K562 (cell line): Measurements from ENCODE around the gene ITSN2. TPM values are rescaled to one million over a fixed set of nuclear protein-coding genes. Genes with fewer than 3 reads are reported as not detected.

Experiments
- ATAC-seq: fragments of 200-7000 bp; cut with Tn5 transposase; 3 replicates; pipeline ENCODE4 v1.9.1; 2020; ENCODE audit warnings: moderate library complexity
- BruUV-seq: library from RNA; stranded (reverse); fragments of 400-500 nt; replicated peaks from 2 replicates; lab custom pipeline; 2021; lab: Mats Ljungman, UMichigan
- CTCF ChIA-PET: fragments of 300-600 bp; formaldehyde crosslinking; extraction: SDS; loops from one replicate; lab custom pipeline; 2021; ENCODE audit warnings: low intra/inter-chr PET ratio; lab: Yijun Ruan, JAX
- POLR2A ChIA-PET: fragments of 300-600, 350-650 bp; sonication (Branson Sonifier 250); formaldehyde crosslinking; extraction: SDS; loops from one replicate; lab custom pipeline; 2021; ENCODE audit warnings: antibody characterized with exemption, inconsistent platforms; lab: Yijun Ruan, JAX
- DNase-seq, 4 experiments: peaks; one replicate each; pipeline versions ENCODE4 v3.0.0 to v3.0.0-alpha.2; 2011 to 2018; ENCODE audit warnings: low spot score in 3 of 4, mixed read lengths in 3 of 4; ENCODE audit errors: extremely low read depth in 1 of 4
- FAIRE-seq: peaks from 2 replicates; lab custom pipeline; 2011; peaks lifted over from hg19 to GRCh38; lab: Jason Lieb, UNC
- H2AFZ ChIP-seq: 2 replicates; pipeline ENCODE4 v1.6.0; 2011; ENCODE audit warnings: low read depth, low read length, control low read depth, inconsistent platforms
- H3K27ac ChIP-seq: fragments of 200-600 bp; 3 replicates; pipeline ENCODE4 v1.8.0; 2011; ENCODE audit warnings: low read depth, mild to moderate bottlenecking, control low read depth, inconsistent platforms, low read length, moderate library complexity, mixed read lengths; ENCODE audit errors: extremely low read depth
- H3K27me3 ChIP-seq, 2 experiments: fragments of 300-600 bp in 1 of 2; 2 replicates in 1 of 2; 3 replicates in 1 of 2; pipeline versions ENCODE4 v1.6.0 to v1.8.0; 2011; ENCODE audit warnings: inconsistent platforms in 2 of 2, low read length in 2 of 2, mild to moderate bottlenecking in 1 of 2, mixed read lengths in 1 of 2, moderate library complexity in 1 of 2; ENCODE audit not compliant: control insufficient read depth in 2 of 2, insufficient read depth in 2 of 2
- H3K36me3 ChIP-seq: fragments of 300-600 bp; 3 replicates; pipeline ENCODE4 v1.8.0; 2011; ENCODE audit warnings: mild to moderate bottlenecking, low read length, inconsistent platforms; ENCODE audit not compliant: control insufficient read depth, insufficient read depth
- H3K4me1 ChIP-seq, 2 experiments: fragments of 200-600 bp in 1 of 2; replicated peaks in 1 of 2; 2 replicates in 1 of 2; 3 replicates in 1 of 2; pipeline versions ENCODE4 v1.5.1 to v1.8.0; 2011; ENCODE audit warnings: inconsistent platforms in 2 of 2, low read length in 2 of 2, mild to moderate bottlenecking in 1 of 2, mixed read lengths in 1 of 2, moderate library complexity in 1 of 2; ENCODE audit not compliant: control insufficient read depth in 2 of 2, insufficient read depth in 2 of 2
- H3K4me2 ChIP-seq: 2 replicates; pipeline ENCODE4 v1.6.1; 2011; ENCODE audit warnings: low read length, control low read depth, inconsistent platforms, mixed read lengths; ENCODE audit not compliant: insufficient read depth
- H3K4me3 ChIP-seq: fragments of 200-600 bp; sonication (generic), shearing (Covaris generic); 2 replicates; pipeline ENCODE4 v1.5.1; 2016; ENCODE audit warnings: control low read depth, inconsistent platforms
- H3K79me2 ChIP-seq: fragments of 200-600 bp; 3 replicates; pipeline ENCODE4 v1.8.0; 2011; ENCODE audit warnings: low read length, inconsistent platforms; ENCODE audit not compliant: control insufficient read depth, insufficient read depth
- H3K9ac ChIP-seq, 2 experiments: 2 replicates each; pipeline versions ENCODE4 v1.6.0 to v1.6.1; 2011; ENCODE audit warnings: low read depth in 2 of 2, low read length in 2 of 2, control low read depth in 1 of 2, inconsistent platforms in 1 of 2, mild to moderate bottlenecking in 1 of 2, mixed read lengths in 1 of 2; ENCODE audit not compliant: insufficient read depth in 1 of 2
- H3K9me1 ChIP-seq: one replicate; pipeline ENCODE4 v1.6.0; 2011; ENCODE audit warnings: inconsistent platforms, mild to moderate bottlenecking, low read length, moderate library complexity; ENCODE audit not compliant: control insufficient read depth, insufficient read depth
- H3K9me3 ChIP-seq: replicated peaks from 2 replicates; pipeline ENCODE4 v1.5.1; 2011; ENCODE audit warnings: low read depth, low read length, inconsistent platforms; ENCODE audit not compliant: control insufficient read depth, insufficient read depth
- H4K20me1 ChIP-seq: replicated peaks from 2 replicates; pipeline ENCODE4 v1.6.1; 2011; ENCODE audit warnings: low read length, inconsistent platforms, mixed read lengths; ENCODE audit not compliant: control insufficient read depth, insufficient read depth
- CHCHD3 ChIP-seq: fragments of 250-450 bp; sonication (Bioruptor Pico); IDR thresholded peaks from 2 replicates; pipeline ENCODE4 v2.1.2; 2022; ENCODE audit warnings: mild to moderate bottlenecking
- DPF2 ChIP-seq: fragments of 450-650 bp; IDR thresholded peaks from 2 replicates; pipeline ENCODE4 v1.6.1; 2016
- RNF2 ChIP-seq: sonication (generic); IDR thresholded peaks from 2 replicates; pipeline ENCODE4 v1.6.1; 2016
- SMARCA5 ChIP-seq: fragments of 450-650 bp; IDR thresholded peaks from 2 replicates; pipeline ENCODE4 v1.6.1; 2016
- SPI1 ChIP-seq: IDR thresholded peaks from 2 replicates; pipeline ENCODE4 v1.6.1; 2011; ENCODE audit warnings: low read depth, low read length, control low read depth, borderline replicate concordance
- ZNF140 ChIP-seq: fragments of 250-450 bp; sonication (Bioruptor Pico); IDR thresholded peaks from 2 replicates; pipeline ENCODE4 v1.8.0; 2021; ENCODE audit warnings: moderate library complexity, mild to moderate bottlenecking, inconsistent platforms
- ZNF696 ChIP-seq: fragments of 250-450 bp; sonication (Bioruptor Pico); conservative IDR thresholded peaks from 2 replicates; pipeline ENCODE4 v1.4.0; 2020; ENCODE audit warnings: mild to moderate bottlenecking, moderate library complexity
- WGBS: fragments of 100-300 bp; shearing (Covaris generic); methylation state at CpG from one replicate; pipeline ENCODE4 v1.1.6; 2016; ENCODE audit warnings: low coverage, mixed read lengths; ENCODE audit not compliant: insufficient coverage; ENCODE audit errors: missing lambda C conversion rate; 5-methylcytosine and 5-hydroxymethylcytosine counted together
- in situ Hi-C: fragments of 300-500 bp; cut with MboI; formaldehyde crosslinking; loops from 4 replicates; pipeline ENCODE4 v1.15.0; 2018; ENCODE audit warnings: inconsistent platforms, mixed read lengths
- intact Hi-C: fragments of 100-400 bp; cut with micrococcal nuclease; formaldehyde crosslinking; loops from 2 replicates; pipeline ENCODE4 v1.14.2; 2022
- polyA plus RNA-seq, 8 experiments: library from polyadenylated mRNA; depleted of rRNA in 4 of 8; stranded (reverse) in 5 of 8; unstranded in 3 of 8; fragments of >200 nt; fragmentation: Nextera tagmentation in 2 of 8; fragmentation: Illumina TruSeq in 1 of 8; extraction: Ambion mirVana in 2 of 8; extraction: Trizol in 1 of 8; gene quantifications; 2 replicates each; pipeline versions ENCODE4 v1.2.1 to v1.2.3, GENCODE V29; 2011 to 2014; ENCODE audit warnings: inconsistent platforms in 1 of 8, missing spikeins in 1 of 8
- total RNA-seq, 7 experiments: library from RNA; depleted of rRNA in 6 of 7; stranded (reverse); fragments of >200 nt in 6 of 7; fragmentation: Illumina TruSeq in 2 of 7; extraction: Trizol in 2 of 7; gene quantifications; 2 replicates each; pipeline versions ENCODE4 v1.2.1 to v1.2.3, GENCODE V29; 2011 to 2021; ENCODE audit warnings: low replicate concordance in 1 of 7
- TF ChIP-seq, protein P1 (sequence below): fragments of 450-650 bp; IDR thresholded peaks from 2 replicates; pipeline ENCODE4 v1.7.1; 2018; ENCODE audit warnings: mild to moderate bottlenecking, low read depth; ENCODE audit not compliant: partially characterized antibody
- TF ChIP-seq, protein P2 (sequence below): fragments of 450-650 bp; formaldehyde crosslinking; IDR thresholded peaks from 2 replicates; pipeline ENCODE4 v1.4.0; 2020; ENCODE audit warnings: mild to moderate bottlenecking, moderate library complexity
- TF ChIP-seq, protein P3 (sequence below): sonication (generic); formaldehyde crosslinking; IDR thresholded peaks from 2 replicates; pipeline ENCODE4 v1.8.0; 2022; ENCODE audit warnings: mild to moderate bottlenecking, missing genetic modification reagents
- TF ChIP-seq, protein P4 (sequence below): fragments of 250-450 bp; sonication (Bioruptor Pico); IDR thresholded peaks from 2 replicates; pipeline ENCODE4 v1.5.0; 2020; ENCODE audit warnings: mild to moderate bottlenecking, borderline replicate concordance
- TF ChIP-seq, protein P5 (sequence below): fragments of 250-450 bp; sonication (Bioruptor Pico); IDR thresholded peaks from 2 replicates; pipeline ENCODE4 v1.8.0; 2021; ENCODE audit warnings: moderate library complexity, mild to moderate bottlenecking, inconsistent platforms
- TF ChIP-seq, protein P6 (sequence below), 2 experiments: fragments of 450-650 bp in 1 of 2; sonication (generic) in 1 of 2; formaldehyde crosslinking in 1 of 2; IDR thresholded peaks in 1 of 2; conservative IDR thresholded peaks in 1 of 2; 2 replicates each; pipeline versions ENCODE4 v1.6.1 to v1.8.1; 2016 to 2023; ENCODE audit warnings: mild to moderate bottlenecking in 2 of 2, moderate library complexity in 2 of 2, inconsistent platforms in 1 of 2, missing genetic modification reagents in 1 of 2

The ITSN2 gene
- total and polyA plus RNA-seq, 9 of the 15 experiments (the other 6 are each of a cell fraction or from before 2014, with no cell fraction given), result 6.6 to 19.9 (median 15.2) TPM

DNA sequence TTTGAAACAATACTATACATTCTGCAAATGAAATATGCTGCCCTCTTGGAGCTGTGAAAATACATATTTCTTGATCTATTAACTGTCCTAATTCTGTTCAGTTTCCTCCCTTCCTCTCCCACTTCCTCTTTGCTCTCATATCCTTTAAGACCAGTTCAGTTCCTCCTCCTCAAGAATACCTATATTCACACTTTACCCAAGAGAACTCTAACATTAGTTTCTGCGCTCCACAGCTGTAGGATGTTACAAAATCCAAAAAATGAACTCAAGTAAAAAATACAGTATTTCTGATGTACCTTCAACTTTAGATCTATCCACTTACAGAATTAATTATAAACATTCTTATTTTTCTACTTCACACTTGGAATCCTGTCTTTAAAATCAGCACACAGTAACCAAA lies 5.4 kb downstream of the ITSN2 start:
- H4K20me1 ChIP-seq, result no peaks in the 10 kb centered on the region
- 38% methylated on average over 1 of the region's 1 CpG for WGBS
- no peak for DNase-seq
- CTCF ChIA-PET, result no interaction called here
- ATAC-seq, result peak; percentile 47
- peak overlapping the region in 1 of 2 experiments; percentile 20; a peak in 1 of 4 replicates for H3K9ac ChIP-seq
- H3K4me3 ChIP-seq, result no peak overlapping the region
- H3K4me1 ChIP-seq, result peaks cover 13 to 26% of the 10 kb centered on the region in 2 experiments
- no peak for TF ChIP-seq RNF2
- TF ChIP-seq, protein P1, sequence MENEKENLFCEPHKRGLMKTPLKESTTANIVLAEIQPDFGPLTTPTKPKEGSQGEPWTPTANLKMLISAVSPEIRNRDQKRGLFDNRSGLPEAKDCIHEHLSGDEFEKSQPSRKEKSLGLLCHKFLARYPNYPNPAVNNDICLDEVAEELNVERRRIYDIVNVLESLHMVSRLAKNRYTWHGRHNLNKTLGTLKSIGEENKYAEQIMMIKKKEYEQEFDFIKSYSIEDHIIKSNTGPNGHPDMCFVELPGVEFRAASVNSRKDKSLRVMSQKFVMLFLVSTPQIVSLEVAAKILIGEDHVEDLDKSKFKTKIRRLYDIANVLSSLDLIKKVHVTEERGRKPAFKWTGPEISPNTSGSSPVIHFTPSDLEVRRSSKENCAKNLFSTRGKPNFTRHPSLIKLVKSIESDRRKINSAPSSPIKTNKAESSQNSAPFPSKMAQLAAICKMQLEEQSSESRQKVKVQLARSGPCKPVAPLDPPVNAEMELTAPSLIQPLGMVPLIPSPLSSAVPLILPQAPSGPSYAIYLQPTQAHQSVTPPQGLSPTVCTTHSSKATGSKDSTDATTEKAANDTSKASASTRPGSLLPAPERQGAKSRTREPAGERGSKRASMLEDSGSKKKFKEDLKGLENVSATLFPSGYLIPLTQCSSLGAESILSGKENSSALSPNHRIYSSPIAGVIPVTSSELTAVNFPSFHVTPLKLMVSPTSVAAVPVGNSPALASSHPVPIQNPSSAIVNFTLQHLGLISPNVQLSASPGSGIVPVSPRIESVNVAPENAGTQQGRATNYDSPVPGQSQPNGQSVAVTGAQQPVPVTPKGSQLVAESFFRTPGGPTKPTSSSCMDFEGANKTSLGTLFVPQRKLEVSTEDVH, result no peak
- peak; percentile 97 for TF ChIP-seq SPI1
- TF ChIP-seq, protein P2, sequence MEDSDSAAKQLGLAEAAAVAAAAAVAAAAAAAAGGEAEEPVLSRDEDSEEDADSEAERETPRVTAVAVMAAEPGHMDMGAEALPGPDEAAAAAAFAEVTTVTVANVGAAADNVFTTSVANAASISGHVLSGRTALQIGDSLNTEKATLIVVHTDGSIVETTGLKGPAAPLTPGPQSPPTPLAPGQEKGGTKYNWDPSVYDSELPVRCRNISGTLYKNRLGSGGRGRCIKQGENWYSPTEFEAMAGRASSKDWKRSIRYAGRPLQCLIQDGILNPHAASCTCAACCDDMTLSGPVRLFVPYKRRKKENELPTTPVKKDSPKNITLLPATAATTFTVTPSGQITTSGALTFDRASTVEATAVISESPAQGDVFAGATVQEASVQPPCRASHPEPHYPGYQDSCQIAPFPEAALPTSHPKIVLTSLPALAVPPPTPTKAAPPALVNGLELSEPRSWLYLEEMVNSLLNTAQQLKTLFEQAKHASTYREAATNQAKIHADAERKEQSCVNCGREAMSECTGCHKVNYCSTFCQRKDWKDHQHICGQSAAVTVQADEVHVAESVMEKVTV (CRISPR knock-in tag), result no peak
- 0 out of 2 replicates have a peak, but pooled peaks have one; percentile 16 for TF ChIP-seq DPF2
- TF ChIP-seq, protein P3, sequence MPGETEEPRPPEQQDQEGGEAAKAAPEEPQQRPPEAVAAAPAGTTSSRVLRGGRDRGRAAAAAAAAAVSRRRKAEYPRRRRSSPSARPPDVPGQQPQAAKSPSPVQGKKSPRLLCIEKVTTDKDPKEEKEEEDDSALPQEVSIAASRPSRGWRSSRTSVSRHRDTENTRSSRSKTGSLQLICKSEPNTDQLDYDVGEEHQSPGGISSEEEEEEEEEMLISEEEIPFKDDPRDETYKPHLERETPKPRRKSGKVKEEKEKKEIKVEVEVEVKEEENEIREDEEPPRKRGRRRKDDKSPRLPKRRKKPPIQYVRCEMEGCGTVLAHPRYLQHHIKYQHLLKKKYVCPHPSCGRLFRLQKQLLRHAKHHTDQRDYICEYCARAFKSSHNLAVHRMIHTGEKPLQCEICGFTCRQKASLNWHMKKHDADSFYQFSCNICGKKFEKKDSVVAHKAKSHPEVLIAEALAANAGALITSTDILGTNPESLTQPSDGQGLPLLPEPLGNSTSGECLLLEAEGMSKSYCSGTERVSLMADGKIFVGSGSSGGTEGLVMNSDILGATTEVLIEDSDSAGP (CRISPR knock-in tag), result no peak
- TF ChIP-seq ZNF140 (CRISPR knock-in tag), result no peak
- no peak for TF ChIP-seq CHCHD3
- TF ChIP-seq, protein P4, sequence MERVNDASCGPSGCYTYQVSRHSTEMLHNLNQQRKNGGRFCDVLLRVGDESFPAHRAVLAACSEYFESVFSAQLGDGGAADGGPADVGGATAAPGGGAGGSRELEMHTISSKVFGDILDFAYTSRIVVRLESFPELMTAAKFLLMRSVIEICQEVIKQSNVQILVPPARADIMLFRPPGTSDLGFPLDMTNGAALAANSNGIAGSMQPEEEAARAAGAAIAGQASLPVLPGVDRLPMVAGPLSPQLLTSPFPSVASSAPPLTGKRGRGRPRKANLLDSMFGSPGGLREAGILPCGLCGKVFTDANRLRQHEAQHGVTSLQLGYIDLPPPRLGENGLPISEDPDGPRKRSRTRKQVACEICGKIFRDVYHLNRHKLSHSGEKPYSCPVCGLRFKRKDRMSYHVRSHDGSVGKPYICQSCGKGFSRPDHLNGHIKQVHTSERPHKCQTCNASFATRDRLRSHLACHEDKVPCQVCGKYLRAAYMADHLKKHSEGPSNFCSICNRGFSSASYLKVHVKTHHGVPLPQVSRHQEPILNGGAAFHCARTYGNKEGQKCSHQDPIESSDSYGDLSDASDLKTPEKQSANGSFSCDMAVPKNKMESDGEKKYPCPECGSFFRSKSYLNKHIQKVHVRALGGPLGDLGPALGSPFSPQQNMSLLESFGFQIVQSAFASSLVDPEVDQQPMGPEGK (CRISPR knock-in tag), result no peak
- TF ChIP-seq, protein P5, sequence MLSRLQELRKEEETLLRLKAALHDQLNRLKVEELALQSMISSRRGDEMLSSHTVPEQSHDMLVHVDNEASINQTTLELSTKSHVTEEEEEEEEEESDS (CRISPR knock-in tag), result no peak
- no peak for TF ChIP-seq ZNF696 (CRISPR knock-in tag)
- TF ChIP-seq SMARCA5, result no peak
- TF ChIP-seq, protein P6, sequence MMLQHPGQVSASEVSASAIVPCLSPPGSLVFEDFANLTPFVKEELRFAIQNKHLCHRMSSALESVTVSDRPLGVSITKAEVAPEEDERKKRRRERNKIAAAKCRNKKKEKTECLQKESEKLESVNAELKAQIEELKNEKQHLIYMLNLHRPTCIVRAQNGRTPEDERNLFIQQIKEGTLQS (IDR thresholded peaks at IDR 0.05), result no peak
- TF ChIP-seq, protein P6 (CRISPR knock-in tag; conservative IDR thresholded peaks at IDR 0.05), result no peak
- TF ChIP-seq, all 486 proteins: peak for 2
- Histone ChIP-seq H3K9me1 (no peaks in the 10 kb centered on the region), H3K27ac (peak overlapping the region; percentile 31; the same call in 1 of the 3 replicates), H3K79me2 (peaks cover 52% of the 10 kb centered on the region), H3K9me3 (no peaks in the 10 kb centered on the region), H3K36me3 (no peaks in the 10 kb centered on the region; the same call in 2 of the 3 replicates), H2AFZ (no peak overlapping the region), H3K4me2 (no peak overlapping the region; the same call in 1 of the 2 replicates), H3K27me3 (no peaks in the 10 kb centered on the region)
- POLR2A ChIA-PET, result interaction anchor here (0.7 to 0.9 kb wide), 2 partner anchors 11 to 104 kb away, joined by 3 read pairs; no protein-coding TSS in a partner anchor
- no TSS peak for BruUV-seq
- no peak for FAIRE-seq
- in situ Hi-C loops, result no loop called here
- intact Hi-C loops, result no loop called here
